ENCODE measurements around the gene BCAS3. TPM values are rescaled to one million over a fixed set of nuclear protein-coding genes. Genes with fewer than 3 reads are reported as not detected.

BCAS3 gene
- total RNA-seq, 1 experiment from 2014 or later: 26.3 TPM

- POLR2A ChIA-PET: no interaction called here
- H3K27ac ChIP-seq (ENCODE audit: low read depth, low read length): no peak overlapping the region
- no peak for ATAC-seq
Measured at GRCh38 chr17:61233991-61234750, 556.5 kb downstream of the BCAS3 start.

GRCh38 chr17:61235001-61235826 is 557.6 kb downstream of the BCAS3 start:
- H4K20me1 ChIP-seq (ENCODE audit: insufficient read depth): no peaks in the 10 kb centered on the region
- no peak overlapping the region for H3K9ac ChIP-seq (ENCODE audit: low read length)
- H3K9me3 ChIP-seq (ENCODE audit: control insufficient read depth in 1 of 2, insufficient read depth in 1 of 2, low read depth in 1 of 2, low read length in 2 of 2): 0 out of 4 replicates have a peak, but pooled peaks cover 0 to 5% of the 10 kb centered on the region in 2 experiments
- POLR2A ChIA-PET: no interaction called here
- RAD21 ChIA-PET (ENCODE audit: low non-redundant PET in 1 of 2, low total read pairs in 2 of 2, uncharacterized antibody in 2 of 2, unreplicated experiment in 2 of 2): no interaction called here
- no peak overlapping the region for H3K4me2 ChIP-seq (ENCODE audit: low read length)
- DNase-seq (ENCODE audit: low read depth, low spot score) (no peak), ATAC-seq (no peak)
- no peaks in the 10 kb centered on the region for H3K36me3 ChIP-seq (ENCODE audit: control insufficient read depth in 1 of 2, insufficient read depth in 2 of 2, low read length in 2 of 2)
- H3K9me2 ChIP-seq (ENCODE audit: insufficient read depth): no peaks in the 10 kb centered on the region
- intact Hi-C loops (cut with micrococcal nuclease): no loop called here
- H3K79me2 ChIP-seq (ENCODE audit: insufficient read depth, low read length): no peaks in the 10 kb centered on the region
- H2AFZ ChIP-seq (ENCODE audit: low read depth, low read length, poor library complexity, severe bottlenecking): no peak overlapping the region
- no peak overlapping the region for H3K4me3 ChIP-seq (replicated peaks in 1 of 2; ENCODE audit: low read depth in 1 of 2, low read length in 2 of 2)
- H3K27me3 ChIP-seq (ENCODE audit: insufficient read depth, low read length): no peaks in the 10 kb centered on the region
- H3K4me1 ChIP-seq (ENCODE audit: control insufficient read depth in 1 of 2, insufficient read depth in 2 of 2, low read length in 2 of 2): no peaks in the 10 kb centered on the region
- CTCF ChIA-PET: no interaction called here
- H3K27ac ChIP-seq (ENCODE audit: low read depth, low read length): no peak overlapping the region
- no TSS peak for BruUV-seq (replicated peaks)
- TF ChIP-seq ELF1 (IDR thresholded peaks at IDR 0.05; ENCODE audit: borderline replicate concordance, low read depth) (no peak), YY1 (IDR thresholded peaks at IDR 0.05; ENCODE audit: extremely low read depth, insufficient replicate concordance, low read depth, low read length) (no peak), POLR2AphosphoS5 (IDR thresholded peaks at IDR 0.05; ENCODE audit: low read depth, low read length) (no peak), ZBTB33 (IDR thresholded peaks at IDR 0.05; ENCODE audit: extremely low read depth, insufficient replicate concordance, low read length) (no peak), EZH2phosphoT487 (IDR thresholded peaks at IDR 0.05; ENCODE audit: borderline replicate concordance) (no peak), CTCF (IDR thresholded peaks at IDR 0.05 in 2 of 3, conservative IDR thresholded peaks at IDR 0.05 in 1 of 3; ENCODE audit: borderline replicate concordance in 1 of 3, insufficient read depth in 1 of 3, low read depth in 2 of 3, low read length in 2 of 3) (no peak)

More at GRCh38 chr17:61233991-61234750, 556.5 kb downstream of the BCAS3 start:
- TF ChIP-seq MAX (IDR thresholded peaks at IDR 0.05) (no peak), RAD21 (IDR thresholded peaks at IDR 0.05; ENCODE audit: low read depth) (no peak), EZH2phosphoT487 (IDR thresholded peaks at IDR 0.05; ENCODE audit: borderline replicate concordance) (no peak), ATF3 (IDR thresholded peaks at IDR 0.05) (no peak)
- no peaks in the 10 kb centered on the region for H3K4me1 ChIP-seq (ENCODE audit: control insufficient read depth in 1 of 2, insufficient read depth in 2 of 2, low read length in 2 of 2)
- 0 out of 4 replicates have a peak, but pooled peaks cover 0 to 5% of the 10 kb centered on the region in 2 experiments for H3K9me3 ChIP-seq (ENCODE audit: control insufficient read depth in 1 of 2, insufficient read depth in 1 of 2, low read depth in 1 of 2, low read length in 2 of 2)
- no peak overlapping the region for H2AFZ ChIP-seq (ENCODE audit: low read depth, low read length, poor library complexity, severe bottlenecking)
- no peak overlapping the region for H3K4me3 ChIP-seq (replicated peaks in 1 of 2; ENCODE audit: low read depth in 1 of 2, low read length in 2 of 2)
- H3K9me2 ChIP-seq (ENCODE audit: insufficient read depth): no peaks in the 10 kb centered on the region
- H4K20me1 ChIP-seq (ENCODE audit: insufficient read depth): no peaks in the 10 kb centered on the region
- RAD21 ChIA-PET (ENCODE audit: low non-redundant PET in 1 of 2, low total read pairs in 2 of 2, uncharacterized antibody in 2 of 2, unreplicated experiment in 2 of 2): no interaction called here
- H3K27me3 ChIP-seq (ENCODE audit: insufficient read depth, low read length): no peaks in the 10 kb centered on the region
- no peak overlapping the region for H3K9ac ChIP-seq (ENCODE audit: low read length)
- H3K4me2 ChIP-seq (ENCODE audit: low read length): no peak overlapping the region
- H3K79me2 ChIP-seq (ENCODE audit: insufficient read depth, low read length): no peaks in the 10 kb centered on the region
- intact Hi-C loops (cut with micrococcal nuclease): no loop called here
- CTCF ChIA-PET: interaction anchor here (0.6 kb wide), 1 partner anchor 27 kb away, joined by 3 read pairs; no protein-coding TSS in a partner anchor
- no peak for DNase-seq (ENCODE audit: low read depth, low spot score)
- no TSS peak for BruUV-seq (replicated peaks)
- H3K36me3 ChIP-seq (ENCODE audit: control insufficient read depth in 1 of 2, insufficient read depth in 2 of 2, low read length in 2 of 2): no peaks in the 10 kb centered on the region

All from HCT116 (cell line).